ENCODE results near the gene MAPK1IP1L.
"Not testable (repeated sequence)": the region's sequence is repeated elsewhere in the genome, so short reads cannot be mapped to it uniquely, and the experiment has no call there.

- not testable (repeated sequence) for TF ChIP-seq ZNF274 (IDR thresholded peaks at IDR 0.05; ENCODE audit: low read length); ZNF274 (tag by site-specific recombination; IDR thresholded peaks at IDR 0.05; ENCODE audit: borderline replicate concordance); ZSCAN5A (tag by site-specific recombination; IDR thresholded peaks at IDR 0.05); CTCF (tag by site-specific recombination; IDR thresholded peaks at IDR 0.05); ZFP41 (tag by site-specific recombination; IDR thresholded peaks at IDR 0.05; ENCODE audit: borderline replicate concordance); ZNF558 (tag by site-specific recombination; IDR thresholded peaks at IDR 0.05); KLF9 (tag by site-specific recombination; IDR thresholded peaks at IDR 0.05; ENCODE audit: low read depth); YY2 (tag by site-specific recombination; IDR thresholded peaks at IDR 0.05); HOXA7 (CRISPR knock-in tag; IDR thresholded peaks at IDR 0.05; ENCODE audit: borderline replicate concordance); REST (tag by site-specific recombination; IDR thresholded peaks at IDR 0.05); ZSCAN23 (tag by site-specific recombination; IDR thresholded peaks at IDR 0.05); PRDM1 (tag by site-specific recombination; IDR thresholded peaks at IDR 0.05); ZNF791 (tag by site-specific recombination; IDR thresholded peaks at IDR 0.05); ZBTB26 (tag by site-specific recombination; optimal IDR thresholded peaks at IDR 0.05); SP2 (tag by site-specific recombination; IDR thresholded peaks at IDR 0.05)
Measured at GRCh38 chr14:55037995-55038394, 13.5 kb upstream of the MAPK1IP1L start.
